ELF-1 (cell line): Measurements from ENCODE around the gene FAM234A.

Experiments
- DNase-seq: peaks from one replicate; pipeline ENCODE4 v3.0.0-alpha.2; 2016; ENCODE audit warnings: low read depth, low spot score

Gene FAM234A

DNA sequence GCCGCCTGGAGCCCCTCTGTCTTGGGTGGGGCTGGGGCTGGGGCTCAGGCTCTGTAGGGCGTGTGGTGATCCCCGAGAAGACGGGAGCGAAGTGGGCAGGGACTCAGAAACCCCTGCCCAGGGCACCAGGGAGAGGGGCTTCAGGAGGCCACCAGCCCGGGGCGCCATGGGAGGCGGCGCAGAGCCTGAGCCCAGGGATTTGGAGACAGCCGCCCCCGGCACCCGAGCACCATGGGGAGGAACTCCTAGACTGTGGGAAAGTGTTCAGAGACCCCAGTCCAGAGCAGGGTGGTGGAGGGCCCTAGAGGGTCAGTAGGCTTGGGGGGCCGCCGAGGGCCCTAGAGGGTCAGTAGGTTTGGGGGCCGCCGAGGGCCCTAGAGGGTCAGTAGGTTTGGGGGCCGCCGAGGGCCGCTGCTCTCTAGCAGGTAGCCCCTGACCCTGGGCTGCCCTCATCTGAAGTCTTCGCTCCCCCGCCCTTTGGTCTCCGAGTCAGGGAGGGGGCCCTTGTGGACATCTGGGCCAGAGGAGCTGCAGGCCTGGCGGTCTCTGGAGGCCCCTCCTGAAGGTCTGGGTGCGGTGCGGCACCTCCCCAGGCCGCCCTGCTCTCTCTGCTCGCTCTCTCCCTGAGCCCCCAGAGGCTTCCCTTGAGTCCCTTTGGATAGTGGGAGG lies 46.5 kb downstream of the FAM234A start:
- no peak for DNase-seq

GRCh38 chr16:281660-282255 lies 47.1 kb downstream of the FAM234A start:
- DNase-seq = no peak

DNA sequence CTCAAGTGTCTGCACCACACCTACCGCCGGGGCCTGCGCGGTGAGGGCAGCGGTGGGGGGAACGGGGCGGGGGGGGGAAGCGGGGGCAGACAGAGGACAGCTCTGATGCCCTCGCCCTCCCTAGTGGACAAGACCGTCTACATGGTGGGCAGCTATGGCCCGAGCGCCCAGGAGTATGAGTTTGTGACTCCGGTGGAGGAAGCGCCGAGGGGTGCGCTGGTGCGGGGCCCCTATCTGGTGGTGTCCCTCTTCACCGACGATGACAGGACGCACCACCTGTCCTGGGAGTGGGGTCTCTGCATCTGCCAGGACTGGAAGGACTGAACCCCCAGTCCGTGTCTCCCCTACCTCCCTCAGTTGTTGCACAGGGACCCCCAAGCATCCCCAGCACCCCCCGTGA lies 47.9 kb downstream of the FAM234A start:
- no peak for DNase-seq

GRCh38 chr16:283033-283805 lies 48.6 kb downstream of the FAM234A start, which contains the start of gene PDIA2:
Gene PDIA2, plus strand, starts transcription at chr16:283164. Its CDS starts 6 bp downstream, at chr16:283170.
- no peak for DNase-seq

- no peak for DNase-seq
Measured at GRCh38 chr16:284204-285120, 49.8 kb downstream of the FAM234A start.

DNA sequence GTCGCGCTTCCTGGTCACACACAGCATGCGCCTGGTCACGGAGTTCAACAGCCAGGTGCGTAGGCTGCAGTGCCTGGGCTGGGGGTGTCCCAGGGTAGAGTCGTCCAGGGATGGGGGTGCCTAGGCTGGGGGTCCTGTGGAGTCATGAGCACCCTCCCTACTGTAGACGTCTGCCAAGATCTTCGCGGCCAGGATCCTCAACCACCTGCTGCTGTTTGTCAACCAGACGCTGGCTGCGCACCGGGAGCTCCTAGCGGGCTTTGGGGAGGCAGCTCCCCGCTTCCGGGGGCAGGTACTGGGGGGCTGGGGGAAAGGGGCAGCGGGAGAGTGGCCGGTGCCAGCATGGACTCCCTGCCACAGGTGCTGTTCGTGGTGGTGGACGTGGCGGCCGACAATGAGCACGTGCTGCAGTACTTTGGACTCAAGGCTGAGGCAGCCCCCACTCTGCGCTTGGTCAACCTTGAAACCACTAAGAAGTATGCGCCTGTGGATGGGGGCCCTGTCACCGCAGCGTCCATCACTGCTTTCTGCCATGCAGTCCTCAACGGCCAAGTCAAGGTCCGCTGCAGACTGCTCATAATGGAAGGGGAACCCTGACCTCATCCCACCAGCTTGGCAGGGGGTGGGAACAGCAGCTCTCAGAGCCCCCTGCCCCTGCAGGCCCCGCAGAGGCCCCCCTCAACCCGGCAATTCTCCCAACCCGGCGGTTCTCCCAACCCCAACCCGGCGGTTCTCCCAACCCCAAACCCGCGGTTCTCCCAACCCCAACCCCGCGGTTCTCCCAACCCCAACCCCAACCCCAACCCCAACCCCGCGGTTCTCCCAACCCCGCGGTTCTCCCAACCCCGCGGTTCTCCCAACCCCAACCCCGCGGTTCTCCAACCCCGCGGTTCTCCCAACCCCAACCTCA lies 50.8 kb downstream of the FAM234A start:
- no peak for DNase-seq

DNA sequence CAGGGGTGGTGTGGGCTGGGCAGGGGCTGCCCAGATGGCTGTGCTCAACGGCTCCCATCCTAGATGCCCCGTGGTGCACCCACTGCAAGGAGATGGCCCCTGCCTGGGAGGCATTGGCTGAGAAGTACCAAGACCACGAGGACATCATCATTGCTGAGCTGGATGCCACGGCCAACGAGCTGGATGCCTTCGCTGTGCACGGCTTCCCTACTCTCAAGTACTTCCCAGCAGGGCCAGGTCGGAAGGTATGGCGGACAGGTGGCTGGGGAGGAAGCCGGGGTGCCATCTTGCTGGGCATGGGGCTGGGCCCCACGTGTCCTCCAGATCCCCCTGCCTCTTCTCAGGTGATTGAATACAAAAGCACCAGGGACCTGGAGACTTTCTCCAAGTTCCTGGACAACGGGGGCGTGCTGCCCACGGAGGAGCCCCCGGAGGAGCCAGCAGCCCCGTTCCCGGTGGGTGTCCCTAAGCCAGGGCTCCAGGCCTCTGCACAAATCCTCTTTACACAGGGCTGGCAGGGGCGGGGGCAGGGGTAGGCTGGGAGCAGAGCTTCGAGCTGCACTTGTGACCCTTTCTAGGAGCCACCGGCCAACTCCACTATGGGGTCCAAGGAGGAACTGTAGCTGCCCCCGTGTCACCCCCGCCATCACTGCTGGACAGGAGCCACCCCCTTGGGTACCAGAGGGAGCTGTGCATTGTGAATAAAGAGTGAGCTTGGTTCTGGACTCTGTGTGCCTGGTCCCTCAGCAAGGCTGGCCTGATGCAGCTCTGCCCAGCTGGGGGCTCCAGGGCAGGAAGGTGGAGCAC lies 52.1 kb downstream of the FAM234A start:
- no peak for DNase-seq

DNA sequence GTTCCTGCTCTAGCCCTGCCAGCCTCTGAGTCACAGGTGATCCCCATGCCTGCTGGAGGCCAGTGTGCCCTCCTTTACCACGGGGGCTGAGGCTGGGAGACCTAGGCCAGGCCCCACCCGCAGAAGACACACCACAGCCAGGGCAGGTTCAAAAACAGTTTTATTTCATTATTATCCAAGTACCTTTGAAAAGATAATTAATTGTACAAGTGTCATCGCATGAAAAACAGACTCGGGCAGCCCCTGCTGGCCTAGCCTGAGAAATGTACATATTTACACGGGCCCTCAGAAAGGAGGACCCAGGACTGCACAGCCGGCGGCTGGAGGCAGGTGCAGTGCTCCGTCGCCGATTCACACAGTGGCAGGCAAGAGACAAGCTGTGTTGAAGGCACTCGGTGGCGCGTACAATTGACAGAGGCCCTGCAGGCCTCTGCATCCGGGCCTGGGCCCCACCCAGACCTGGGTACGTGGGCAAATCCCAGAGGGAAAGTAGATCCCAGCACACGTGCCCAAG lies 52.7 kb downstream of the FAM234A start:
- no peak for DNase-seq

GRCh38 chr16:287981-288920 lies 53.6 kb downstream of the FAM234A start:
- no peak for DNase-seq

GRCh38 chr16:289395-289997 lies 54.9 kb downstream of the FAM234A start:
- no peak for DNase-seq

DNA sequence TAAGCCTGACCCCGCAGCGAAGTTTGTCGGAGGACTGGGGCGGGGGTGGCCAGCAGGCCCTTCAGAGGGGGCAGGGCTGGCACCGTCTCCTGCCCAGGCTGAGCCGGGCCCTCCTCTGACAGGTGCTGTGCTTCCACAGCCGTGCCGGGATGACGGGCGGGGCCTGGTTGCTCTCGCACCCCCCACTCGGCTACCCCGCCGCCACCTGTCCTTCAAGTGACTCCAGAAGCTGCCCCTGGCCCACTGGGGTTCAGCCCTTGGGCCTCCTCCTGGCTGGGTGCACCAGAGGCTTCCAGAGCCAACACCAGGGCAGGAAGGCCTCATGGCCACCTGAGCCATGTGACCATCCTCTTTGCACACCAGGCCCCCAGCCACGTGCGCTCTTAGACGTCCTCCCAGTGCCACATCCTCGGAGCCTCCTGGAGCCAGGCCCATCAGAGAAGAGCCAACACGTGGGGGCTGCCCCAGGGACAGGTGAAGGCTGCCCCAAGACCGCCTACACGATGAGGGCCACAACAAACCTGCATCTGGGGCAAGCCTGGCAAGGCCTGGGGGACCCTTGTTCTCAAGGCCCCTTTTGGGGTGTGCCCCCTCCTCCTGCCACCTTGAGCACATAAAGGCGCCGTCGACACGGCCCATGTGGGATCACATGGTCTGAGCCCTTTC lies 55.5 kb downstream of the FAM234A start:
- DNase-seq = no peak

DNA sequence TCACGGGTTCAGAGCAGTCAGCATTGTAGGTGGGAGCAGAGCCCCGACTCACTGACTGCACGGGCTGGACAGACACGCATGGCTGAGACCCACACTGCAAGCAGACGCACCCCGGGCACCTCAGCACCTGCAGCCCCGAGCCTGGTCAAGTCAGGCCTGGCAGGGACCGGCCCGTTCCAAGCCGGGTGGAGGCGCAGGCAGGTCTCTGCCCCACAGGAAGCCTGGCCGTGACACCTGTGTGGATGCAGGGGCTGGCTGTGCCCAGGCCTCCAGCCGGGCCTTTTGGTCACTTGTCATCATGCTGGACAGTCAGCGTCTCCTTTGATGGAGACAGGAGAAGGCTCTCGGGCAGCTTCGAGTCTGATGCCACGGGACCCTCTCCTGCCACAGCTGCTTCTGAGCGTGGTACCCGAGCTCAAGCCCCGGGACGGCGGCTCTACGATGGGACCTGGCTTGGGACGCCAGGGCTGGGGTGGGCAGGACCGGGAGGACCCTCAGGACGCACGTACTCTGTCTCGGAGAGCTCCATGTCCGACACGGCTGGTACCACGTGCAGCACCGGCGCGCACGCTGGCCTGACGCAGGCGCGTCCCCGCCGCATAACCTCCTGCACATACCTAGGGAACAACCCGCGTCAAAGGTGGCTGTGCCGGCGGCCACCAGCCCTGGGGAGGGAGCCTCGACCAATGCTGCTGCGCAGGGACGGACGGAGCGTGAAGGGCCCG lies 56.2 kb downstream of the FAM234A start:
- DNase-seq = no peak

- DNase-seq = no peak
Measured at GRCh38 chr16:291539-291938, 56.9 kb downstream of the FAM234A start.

GRCh38 chr16:293043-293775 lies 58.6 kb downstream of the FAM234A start:
- DNase-seq = no peak

DNA sequence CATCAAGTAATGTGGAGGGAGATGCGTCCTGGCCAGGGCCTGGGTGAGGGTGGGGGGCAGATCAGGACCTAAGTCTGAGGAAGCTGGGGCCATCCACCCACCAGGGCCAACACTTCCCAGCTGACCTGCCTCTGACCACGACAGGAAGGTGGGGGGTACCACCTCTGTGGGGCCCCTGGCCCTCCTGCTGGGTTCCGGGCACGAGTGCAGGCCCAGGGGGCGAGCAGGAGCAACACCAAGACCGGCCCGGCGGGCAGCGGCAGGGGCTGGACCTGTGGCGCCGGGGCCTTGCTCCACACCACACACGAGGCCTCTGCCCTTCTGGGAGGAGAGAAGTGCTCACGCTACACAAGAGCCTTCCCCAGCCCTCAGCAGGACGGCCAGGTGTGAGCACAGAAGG lies 61.7 kb downstream of the FAM234A start:
- no peak for DNase-seq
